Skin of body (tissue), 2 donors: ENCODE data around the gene CNGB1. TPM values are rescaled to one million over a fixed set of nuclear protein-coding genes. Genes with fewer than 3 reads are reported as not detected.
"Not testable (repeated sequence)": the region's sequence is repeated elsewhere in the genome, so short reads cannot be mapped to it uniquely, and the experiment has no call there.

ENCODE experiments used
- DNase-seq: peaks from one replicate; lab custom pipeline; 2025; lab: John Stamatoyannopoulos, UW
- total RNA-seq: library from RNA; depleted of rRNA; stranded (reverse); fragments of >200 nt; gene quantifications from one replicate; pipeline ENCODE4 v1.2.3, GENCODE V29; 2014

The CNGB1 gene
- total RNA-seq, 1 donor from 2014 or later: 0.20 TPM

GRCh38 chr16:57955572-57956188 lies 15.2 kb downstream of the CNGB1 start:
- DNase-seq: no peak

- DNase-seq: no peak
Measured at GRCh38 chr16:57953857-57954256, 17.1 kb downstream of the CNGB1 start.

GRCh38 chr16:57952909-57953308 lies 18.0 kb downstream of the CNGB1 start:
- no peak for DNase-seq

- no peak for DNase-seq
Measured at GRCh38 chr16:57951204-57951960, 19.5 kb downstream of the CNGB1 start.

- no peak for DNase-seq
Measured at GRCh38 chr16:57950382-57950781, 20.5 kb downstream of the CNGB1 start.

GRCh38 chr16:57949595-57950238 lies 21.2 kb downstream of the CNGB1 start:
- DNase-seq: no peak

- no peak for DNase-seq
Measured at GRCh38 chr16:57949013-57949412, 21.9 kb downstream of the CNGB1 start.

GRCh38 chr16:57948027-57948426 lies 22.9 kb downstream of the CNGB1 start:
- DNase-seq: no peak

GRCh38 chr16:57947261-57947660 lies 23.7 kb downstream of the CNGB1 start:
- DNase-seq: no peak

- DNase-seq: no peak
Measured at GRCh38 chr16:57946181-57946801, 24.6 kb downstream of the CNGB1 start.

GRCh38 chr16:57945740-57946138 lies 25.2 kb downstream of the CNGB1 start:
- DNase-seq: no peak

GRCh38 chr16:57944970-57945739 lies 25.8 kb downstream of the CNGB1 start:
- DNase-seq: no peak

GRCh38 chr16:57943381-57943780 lies 27.5 kb downstream of the CNGB1 start:
- DNase-seq: not testable (repeated sequence)

GRCh38 chr16:57941901-57942300 lies 29.0 kb downstream of the CNGB1 start:
- DNase-seq: not testable (repeated sequence)

- DNase-seq: no peak
Measured at GRCh38 chr16:57941016-57941664, 29.8 kb downstream of the CNGB1 start.

GRCh38 chr16:57940382-57940966 lies 30.5 kb downstream of the CNGB1 start:
- DNase-seq: no peak

- no peak for DNase-seq
Measured at GRCh38 chr16:57939872-57940224, 31.1 kb downstream of the CNGB1 start.

- peak; percentile 64 for DNase-seq
Measured at GRCh38 chr16:57938936-57939871, 31.7 kb downstream of the CNGB1 start.

- no peak for DNase-seq
Measured at GRCh38 chr16:57938484-57938883, 32.4 kb downstream of the CNGB1 start.
